Parathyroid adenoma (tissue), 2 donors: Measurements from ENCODE around the gene TMED1.
"Not testable (repeated sequence)": the region's sequence is repeated elsewhere in the genome, so short reads cannot be mapped to it uniquely, and the experiment has no call there.

Source experiments
- H2AFZ ChIP-seq: fragments of 300-600 bp; sonication (generic); one replicate; pipeline ENCODE4 v1.7.0; 2017; ENCODE audit warnings: antibody characterized with exemption, mild to moderate bottlenecking
- H3K27ac ChIP-seq: fragments of 300-600 bp; sonication (generic); one replicate; pipeline ENCODE4 v1.7.0; 2017
- H3K27me3 ChIP-seq: fragments of 300-600 bp; sonication (generic); one replicate; pipeline ENCODE4 v1.7.0; 2017; ENCODE audit warnings: low read length; ENCODE audit not compliant: control insufficient read depth, insufficient read depth
- H3K36me3 ChIP-seq: fragments of 300-600 bp; sonication (generic); one replicate; pipeline ENCODE4 v1.7.0; 2017; ENCODE audit warnings: low read length; ENCODE audit not compliant: control insufficient read depth, insufficient read depth
- H3K4me1 ChIP-seq: fragments of 300-600 bp; sonication (generic); one replicate; pipeline ENCODE4 v1.7.0; 2017; ENCODE audit warnings: control low read depth
- H3K4me2 ChIP-seq: fragments of 300-600 bp; sonication (generic); one replicate; pipeline ENCODE4 v1.7.0; 2017; ENCODE audit warnings: low read length
- H3K4me3 ChIP-seq: fragments of 300-600 bp; sonication (generic); one replicate; pipeline ENCODE4 v1.7.0; 2017; ENCODE audit warnings: low read depth, low read length
- H3K79me2 ChIP-seq: fragments of 300-600 bp; sonication (generic); one replicate; pipeline ENCODE4 v1.7.0; 2017; ENCODE audit warnings: control low read depth
- H3K9ac ChIP-seq: fragments of 300-600 bp; sonication (generic); one replicate; pipeline ENCODE4 v1.7.0; 2017; ENCODE audit warnings: mild to moderate bottlenecking
- H3K9me3 ChIP-seq: fragments of 300-600 bp; sonication (generic); one replicate; pipeline ENCODE4 v1.7.0; 2017; ENCODE audit warnings: low read length; ENCODE audit not compliant: control insufficient read depth
- CTCF ChIP-seq: fragments of 300-600 bp; sonication (generic); IDR thresholded peaks from one replicate; pipeline ENCODE4 v1.7.0; 2017; ENCODE audit warnings: antibody characterized with exemption, mild to moderate bottlenecking
- donor health status: primary hyperparathyroidism.

Gene TMED1

GRCh38 chr19:10838377-10838776, 2.4 kb upstream of the TMED1 start:
- H3K9ac ChIP-seq: no peak overlapping the region
- H3K36me3 ChIP-seq: no peaks in the 10 kb centered on the region
- no peak overlapping the region for H3K4me2 ChIP-seq
- no peak overlapping the region for H2AFZ ChIP-seq
- H3K79me2 ChIP-seq: no peaks in the 10 kb centered on the region
- H3K4me1 ChIP-seq: no peaks in the 10 kb centered on the region
- no peaks in the 10 kb centered on the region for H3K27me3 ChIP-seq
- H3K4me3 ChIP-seq: no peak overlapping the region
- no peak for TF ChIP-seq CTCF
- no peaks in the 10 kb centered on the region for H3K9me3 ChIP-seq
- no peak overlapping the region for H3K27ac ChIP-seq

- not testable (repeated sequence) for H3K4me2 ChIP-seq, H3K9ac ChIP-seq
Observed at GRCh38 chr19:10837649-10838048, 1.6 kb upstream of the TMED1 start.

GRCh38 chr19:10836479-10837330, 693 bp upstream of the TMED1 start:
- Histone ChIP-seq H3K27me3 (no peaks in the 10 kb centered on the region), H3K36me3 (no peaks in the 10 kb centered on the region), H3K27ac (peak overlapping the region; percentile 100), H3K79me2 (no peaks in the 10 kb centered on the region), H2AFZ (peak overlapping the region; percentile 84), H3K4me2 (peak overlapping the region; percentile 95), H3K9me3 (no peaks in the 10 kb centered on the region), H3K4me3 (peak overlapping the region; percentile 95), H3K9ac (peak overlapping the region; percentile 98), H3K4me1 (no peaks in the 10 kb centered on the region)
- no peak for TF ChIP-seq CTCF

More at GRCh38 chr19:10837649-10838048, 1.6 kb upstream of the TMED1 start:
- not testable (repeated sequence) for H3K27me3 ChIP-seq, H3K4me1 ChIP-seq, H3K4me3 ChIP-seq, H3K36me3 ChIP-seq, H3K27ac ChIP-seq, H2AFZ ChIP-seq, H3K9me3 ChIP-seq, H3K79me2 ChIP-seq

- no peaks in the 10 kb centered on the region for H3K27me3 ChIP-seq
- no peaks in the 10 kb centered on the region for H3K9me3 ChIP-seq
- no peaks in the 10 kb centered on the region for H3K4me1 ChIP-seq
- peak overlapping the region; percentile 95 for H3K4me3 ChIP-seq
- H2AFZ ChIP-seq: peak overlapping the region; percentile 62
- H3K36me3 ChIP-seq: no peaks in the 10 kb centered on the region
- peak overlapping the region; percentile 100 for H3K27ac ChIP-seq
- H3K79me2 ChIP-seq: no peaks in the 10 kb centered on the region
- H3K4me2 ChIP-seq: peak overlapping the region; percentile 78
- H3K9ac ChIP-seq: no peak overlapping the region
- no peak for TF ChIP-seq CTCF
Observed at GRCh38 chr19:10835089-10835753, 791 bp downstream of the TMED1 start.

- Histone ChIP-seq H3K9me3 (no peaks in the 10 kb centered on the region), H3K27me3 (no peaks in the 10 kb centered on the region), H3K4me2 (no peak overlapping the region)
Observed at GRCh38 chr19:10832939-10833296, 3.1 kb downstream of the TMED1 start.

More at GRCh38 chr19:10832939-10833296, 3.1 kb downstream of the TMED1 start:
- H3K4me1 ChIP-seq: no peaks in the 10 kb centered on the region
- H3K79me2 ChIP-seq: no peaks in the 10 kb centered on the region
- no peak overlapping the region for H3K4me3 ChIP-seq
- H3K27ac ChIP-seq: no peak overlapping the region
- no peak for TF ChIP-seq CTCF
- H3K9ac ChIP-seq: no peak overlapping the region
- H3K36me3 ChIP-seq: no peaks in the 10 kb centered on the region
- H2AFZ ChIP-seq: no peak overlapping the region
